SK-N-SH (cell line): ENCODE data around the gene DNAH3. TPM values are rescaled to one million over a fixed set of nuclear protein-coding genes. Genes with fewer than 3 reads are reported as not detected.
A peak's percentile ranks its signal among the peaks of the same experiment; 100 is the strongest.

Experiments used
- CTCF ChIA-PET: fragments of 300-600, 350-600 bp; formaldehyde crosslinking; extraction: SDS; loops from one replicate; lab custom pipeline; 2021; lab: Yijun Ruan, JAX
- POLR2A ChIA-PET: fragments of 350-600 bp; sonication (Branson Sonifier 250); formaldehyde crosslinking; extraction: SDS; loops from one replicate; lab custom pipeline; 2020; ENCODE audit warnings: antibody characterized with exemption, inconsistent platforms; lab: Yijun Ruan, JAX
- DNase-seq: peaks from one replicate; pipeline ENCODE4 v3.0.0; 2012
- H2AFZ ChIP-seq: fragments of 200-600 bp; sonication (generic); 2 replicates; pipeline ENCODE4 v1.8.1; 2016; ENCODE audit warnings: antibody characterized with exemption, mild to moderate bottlenecking, low read depth
- H3F3A ChIP-seq: fragments of 200-600 bp; sonication (generic); replicated peaks from 2 replicates; pipeline ENCODE3; 2016; ENCODE audit warnings: antibody characterized with exemption, mild to moderate bottlenecking; ENCODE audit not compliant: insufficient read depth
- H3K27ac ChIP-seq, 2 experiments: fragments of 200-500 bp in 1 of 2; fragments of 200-600 bp in 1 of 2; sonication (Bioruptor generic) in 1 of 2; sonication (generic), shearing (Covaris generic) in 1 of 2; 2 replicates each; pipeline versions ENCODE4 v1.5.1 to v1.6.1; 2014 to 2016; ENCODE audit warnings: low read depth in 2 of 2, inconsistent platforms in 1 of 2, low read length in 1 of 2, mild to moderate bottlenecking in 1 of 2, mixed read lengths in 1 of 2
- H3K27me3 ChIP-seq: fragments of 200-600 bp; sonication (generic), shearing (Covaris generic); 2 replicates; pipeline ENCODE4 v1.6.1; 2016; ENCODE audit warnings: mixed run types; ENCODE audit not compliant: insufficient read depth
- H3K36me3 ChIP-seq, 2 experiments: fragments of 200-500 bp in 1 of 2; fragments of 200-600 bp in 1 of 2; sonication (Bioruptor generic) in 1 of 2; sonication (generic) in 1 of 2; replicated peaks in 1 of 2; 2 replicates each; pipeline versions ENCODE3 to v1.5.1; 2014 to 2016; ENCODE audit warnings: low read length in 1 of 2, mild to moderate bottlenecking in 1 of 2; ENCODE audit not compliant: insufficient read depth in 2 of 2, control insufficient read depth in 1 of 2
- H3K4me1 ChIP-seq, 2 experiments: fragments of 200-500 bp in 1 of 2; fragments of 200-600 bp in 1 of 2; sonication (Bioruptor generic) in 1 of 2; sonication (generic), shearing (Covaris generic) in 1 of 2; 2 replicates each; pipeline versions ENCODE4 v1.5.1 to v1.6.1; 2014 to 2016; ENCODE audit warnings: low read depth in 1 of 2, low read length in 1 of 2, mixed run types in 1 of 2; ENCODE audit not compliant: insufficient read depth in 2 of 2, control insufficient read depth in 1 of 2
- H3K4me2 ChIP-seq: fragments of 200-600 bp; sonication (generic), shearing (Covaris generic); 2 replicates; pipeline ENCODE4 v1.6.1; 2017; ENCODE audit warnings: mixed run types
- H3K4me3 ChIP-seq, 2 experiments: fragments of 200-500 bp in 1 of 2; fragments of 200-600 bp in 1 of 2; sonication (Bioruptor generic) in 1 of 2; sonication (generic), shearing (Covaris generic) in 1 of 2; 2 replicates each; pipeline versions ENCODE4 v1.5.1 to v1.8.1; 2014 to 2016; ENCODE audit warnings: low read depth in 2 of 2, inconsistent platforms in 1 of 2, low read length in 1 of 2, mild to moderate bottlenecking in 1 of 2, mixed read lengths in 1 of 2, moderate library complexity in 1 of 2
- H3K79me2 ChIP-seq: fragments of 200-600 bp; sonication (generic); 2 replicates; pipeline ENCODE4 v1.8.1; 2017; ENCODE audit warnings: mild to moderate bottlenecking; ENCODE audit not compliant: insufficient read depth
- H3K9ac ChIP-seq: fragments of 200-600 bp; sonication (generic); 2 replicates; pipeline ENCODE4 v1.6.1; 2017; ENCODE audit warnings: mixed run types
- H3K9me2 ChIP-seq: fragments of 200-600 bp; sonication (generic); 2 replicates; pipeline ENCODE4 v1.6.1; 2017; ENCODE audit warnings: mixed run types
- H3K9me3 ChIP-seq: fragments of 200-600 bp; sonication (generic); 2 replicates; pipeline ENCODE4 v1.6.1; 2017; ENCODE audit warnings: mixed run types, mild to moderate bottlenecking, moderate library complexity
- H4K20me1 ChIP-seq: fragments of 200-600 bp; sonication (generic); 2 replicates; pipeline ENCODE4 v1.6.1; 2017; ENCODE audit warnings: mild to moderate bottlenecking, mixed run types; ENCODE audit not compliant: insufficient read depth
- EP300 ChIP-seq, 2 experiments: IDR thresholded peaks; 2 replicates each; pipeline versions ENCODE4 v1.4.0 to v1.6.1; 2012; ENCODE audit warnings: borderline replicate concordance in 1 of 2, low read depth in 1 of 2, low read length in 1 of 2
- FOSL2 ChIP-seq: IDR thresholded peaks from 2 replicates; pipeline ENCODE4 v1.4.0; 2012; ENCODE audit warnings: low read depth, mild to moderate bottlenecking, moderate library complexity, borderline replicate concordance
- GATA2 ChIP-seq: sonication (generic); formaldehyde crosslinking; IDR thresholded peaks from 2 replicates; pipeline ENCODE4 v1.5.0; 2020; ENCODE audit warnings: mild to moderate bottlenecking, missing genetic modification reagents
- JUND ChIP-seq: IDR thresholded peaks from 2 replicates; pipeline ENCODE4 v1.4.0; 2012
- MEF2A ChIP-seq: IDR thresholded peaks from 2 replicates; pipeline ENCODE4 v1.4.0; 2012; ENCODE audit warnings: low read depth, borderline replicate concordance
- MXI1 ChIP-seq: IDR thresholded peaks from 2 replicates; pipeline ENCODE4 v1.6.1; 2012; ENCODE audit warnings: mild to moderate bottlenecking, low read depth, low read length, improper control_type of control experiment
- NFIC ChIP-seq: IDR thresholded peaks from 2 replicates; pipeline ENCODE4 v1.4.0; 2012; ENCODE audit warnings: borderline replicate concordance
- POLR2AphosphoS5 ChIP-seq: IDR thresholded peaks from 2 replicates; pipeline ENCODE4 v1.6.1; 2012; ENCODE audit warnings: low read depth, low read length
- RAD21 ChIP-seq: IDR thresholded peaks from 2 replicates; pipeline ENCODE4 v1.6.1; 2012; ENCODE audit warnings: mild to moderate bottlenecking, low read length
- RFX5 ChIP-seq: IDR thresholded peaks from 2 replicates; pipeline ENCODE4 v1.6.1; 2012; ENCODE audit warnings: mild to moderate bottlenecking, improper control_type of control experiment, low read length
- RXRA ChIP-seq: IDR thresholded peaks from 2 replicates; pipeline ENCODE4 v1.4.0; 2012; ENCODE audit warnings: low read depth, mild to moderate bottlenecking, borderline replicate concordance
- SMC3 ChIP-seq: IDR thresholded peaks from 2 replicates; pipeline ENCODE4 v1.6.1; 2012; ENCODE audit warnings: low read depth, low read length, improper control_type of control experiment
- TCF12 ChIP-seq: IDR thresholded peaks from 2 replicates; pipeline ENCODE4 v1.4.0; 2012
- YY1 ChIP-seq: IDR thresholded peaks from 2 replicates; pipeline ENCODE4 v1.4.0; 2012; ENCODE audit warnings: low read depth, mild to moderate bottlenecking
- WGBS: methylation state at CpG from one replicate; pipeline ENCODE4 v1.1.6; 2017; ENCODE audit warnings: low lambda C conversion rate; 5-methylcytosine and 5-hydroxymethylcytosine counted together
- polyA plus RNA-seq, 3 experiments: library from polyadenylated mRNA; depleted of rRNA; stranded (reverse); fragments of >200 nt; gene quantifications; 2 replicates each; pipeline ENCODE4 v1.2.3, GENCODE V29; 2012
- TF ChIP-seq, protein P1 (sequence below): fragments of 150-350 bp; IDR thresholded peaks from 2 replicates; pipeline ENCODE4 v1.6.1; 2017; ENCODE audit warnings: antibody characterized with exemption, low read length, low read depth, borderline replicate concordance
- TF ChIP-seq, protein P2 (sequence below): fragments of 200-600 bp; sonication (generic); IDR thresholded peaks from 2 replicates; pipeline ENCODE4 v1.6.1; 2017; ENCODE audit warnings: antibody characterized with exemption, mild to moderate bottlenecking, moderate library complexity
- TF ChIP-seq, protein P3 (sequence below): IDR thresholded peaks from 2 replicates; pipeline ENCODE4 v1.6.1; 2012; ENCODE audit warnings: mild to moderate bottlenecking, low read depth, low read length, moderate library complexity

The DNAH3 gene
- polyA plus RNA-seq, 1 of the 3 experiments (the other 2 are of a cell fraction), result not detected

DNA sequence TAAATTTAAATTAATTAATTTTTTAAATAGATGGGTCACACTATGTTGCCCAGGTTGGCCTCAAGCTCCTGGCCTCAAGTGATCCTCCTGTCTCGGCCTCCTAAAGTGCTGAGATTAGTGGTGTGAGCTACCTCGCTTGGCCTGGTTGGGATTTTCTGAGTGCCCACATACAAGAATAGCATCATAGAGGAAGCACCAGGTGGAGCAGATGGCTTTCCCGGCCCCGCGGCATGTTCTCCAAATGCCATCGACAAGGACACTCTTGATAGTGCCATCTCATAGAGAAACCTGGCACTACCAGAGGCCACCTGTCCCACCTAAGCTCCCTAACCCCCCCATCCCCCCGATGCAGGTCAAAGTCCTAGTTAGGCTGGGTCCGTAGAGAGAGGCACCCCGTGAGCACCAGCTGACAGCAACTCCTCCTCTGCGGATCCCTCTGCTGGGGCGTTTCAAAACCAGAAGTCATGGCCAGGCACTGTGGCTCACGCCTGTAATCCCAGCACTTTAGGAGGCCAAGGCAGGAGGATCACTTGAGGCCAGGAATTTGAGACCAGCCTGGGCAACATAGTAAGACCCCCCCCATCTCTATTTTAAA, 65.9 kb downstream of the DNAH3 start:
- DNase-seq, result no peak
- Histone ChIP-seq H3K9me3 (no peaks in the 10 kb centered on the region; the same call in 1 of the 2 replicates), H3K4me3 (no peak overlapping the region), H3K9ac (no peak overlapping the region), H3K27me3 (no peaks in the 10 kb centered on the region), H3K79me2 (no peaks in the 10 kb centered on the region), H3F3A (no peaks in the 10 kb centered on the region), H4K20me1 (no peaks in the 10 kb centered on the region), H3K9me2 (no peaks in the 10 kb centered on the region), H3K27ac (no peak overlapping the region), H3K4me1 (no peaks in the 10 kb centered on the region), H2AFZ (no peak overlapping the region), H3K4me2 (no peak overlapping the region)
- POLR2A ChIA-PET, result interaction anchor here (0.6 kb wide), 1 partner anchor 1165 kb away, joined by 3 read pairs; no protein-coding TSS in a partner anchor
- CTCF ChIA-PET, result interaction anchor here (0.7 to 7.1 kb wide), 9 partner anchors 15 to 269 kb away, joined by 3 to 50 read pairs (median 6); no protein-coding TSS in a partner anchor
- WGBS, result 84% methylated on average over 10 of the region's 12 CpGs
- TF ChIP-seq NFIC (no peak), MXI1 (no peak), JUND (no peak), MEF2A (no peak), POLR2AphosphoS5 (no peak), EP300 (IDR thresholded peaks at IDR 0.05; ENCODE audit: borderline replicate concordance in 1 of 2, low read depth in 1 of 2, low read length in 1 of 2) (no peak), RFX5 (no peak), GATA2 (CRISPR knock-in tag) (no peak), YY1 (no peak), RXRA (no peak), TCF12 (no peak)
- TF ChIP-seq, protein P1, sequence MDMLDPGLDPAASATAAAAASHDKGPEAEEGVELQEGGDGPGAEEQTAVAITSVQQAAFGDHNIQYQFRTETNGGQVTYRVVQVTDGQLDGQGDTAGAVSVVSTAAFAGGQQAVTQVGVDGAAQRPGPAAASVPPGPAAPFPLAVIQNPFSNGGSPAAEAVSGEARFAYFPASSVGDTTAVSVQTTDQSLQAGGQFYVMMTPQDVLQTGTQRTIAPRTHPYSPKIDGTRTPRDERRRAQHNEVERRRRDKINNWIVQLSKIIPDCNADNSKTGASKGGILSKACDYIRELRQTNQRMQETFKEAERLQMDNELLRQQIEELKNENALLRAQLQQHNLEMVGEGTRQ, result no peak
- TF ChIP-seq, all 33 proteins: peak for 0
- no peaks in the 10 kb centered on the region for H3K36me3 ChIP-seq

DNA sequence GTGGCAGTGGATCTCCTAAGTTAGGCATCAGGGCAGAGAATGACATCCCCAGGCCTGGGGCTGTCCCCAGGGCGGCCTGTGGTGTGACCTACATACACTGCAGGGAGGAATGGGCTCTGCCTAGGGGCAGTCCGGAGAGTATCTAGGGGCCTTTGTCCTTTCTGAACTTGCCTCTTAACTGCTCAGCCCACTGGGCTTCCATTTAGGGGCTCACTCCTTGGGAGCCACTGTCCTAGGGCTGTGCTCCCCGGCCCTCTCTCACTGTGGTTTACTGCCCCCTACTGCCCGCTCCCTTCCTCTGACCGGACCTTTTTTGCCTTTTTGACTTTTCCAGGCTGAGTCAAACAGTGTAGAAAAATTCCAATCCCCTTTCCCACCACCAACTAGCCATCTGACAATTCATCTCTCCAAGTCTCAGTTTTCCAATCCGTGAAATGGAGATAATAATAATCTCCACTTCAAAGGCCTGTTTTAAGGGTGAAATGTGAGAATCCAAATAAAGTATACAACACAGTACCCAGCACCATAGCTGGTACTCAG, 66.8 kb downstream of the DNAH3 start:
- no peaks in the 10 kb centered on the region for H3K9me2 ChIP-seq
- ChIA-PET CTCF (interaction anchor here (0.6 to 7.1 kb wide), 10 partner anchors 14 to 268 kb away, joined by 3 to 50 read pairs (median 4); no protein-coding TSS in a partner anchor), POLR2A (no interaction called here)
- H3K9ac ChIP-seq, result no peak overlapping the region
- no peak overlapping the region; a peak in 1 of 4 replicates for H3K4me3 ChIP-seq
- no peak overlapping the region for H2AFZ ChIP-seq
- H3K9me3 ChIP-seq, result no peaks in the 10 kb centered on the region
- no peaks in the 10 kb centered on the region for H3K4me1 ChIP-seq
- H3K27ac ChIP-seq, result no peak overlapping the region
- H3K4me2 ChIP-seq, result no peak overlapping the region
- H3K36me3 ChIP-seq, result no peaks in the 10 kb centered on the region
- WGBS, result 4% methylated on average over 4 of the region's 6 CpGs
- no peaks in the 10 kb centered on the region for H3K27me3 ChIP-seq
- H3F3A ChIP-seq, result no peaks in the 10 kb centered on the region
- peak; percentile 60 for DNase-seq
- H4K20me1 ChIP-seq, result no peaks in the 10 kb centered on the region
- TF ChIP-seq FOSL2 (peak; percentile 28; the same call in 1 of the 2 replicates), RAD21 (peak; percentile 82), EP300 (IDR thresholded peaks at IDR 0.05; ENCODE audit: borderline replicate concordance in 1 of 2, low read depth in 1 of 2, low read length in 1 of 2) (no peak), SMC3 (peak; percentile 80), MEF2A (no peak)
- TF ChIP-seq, protein P2, sequence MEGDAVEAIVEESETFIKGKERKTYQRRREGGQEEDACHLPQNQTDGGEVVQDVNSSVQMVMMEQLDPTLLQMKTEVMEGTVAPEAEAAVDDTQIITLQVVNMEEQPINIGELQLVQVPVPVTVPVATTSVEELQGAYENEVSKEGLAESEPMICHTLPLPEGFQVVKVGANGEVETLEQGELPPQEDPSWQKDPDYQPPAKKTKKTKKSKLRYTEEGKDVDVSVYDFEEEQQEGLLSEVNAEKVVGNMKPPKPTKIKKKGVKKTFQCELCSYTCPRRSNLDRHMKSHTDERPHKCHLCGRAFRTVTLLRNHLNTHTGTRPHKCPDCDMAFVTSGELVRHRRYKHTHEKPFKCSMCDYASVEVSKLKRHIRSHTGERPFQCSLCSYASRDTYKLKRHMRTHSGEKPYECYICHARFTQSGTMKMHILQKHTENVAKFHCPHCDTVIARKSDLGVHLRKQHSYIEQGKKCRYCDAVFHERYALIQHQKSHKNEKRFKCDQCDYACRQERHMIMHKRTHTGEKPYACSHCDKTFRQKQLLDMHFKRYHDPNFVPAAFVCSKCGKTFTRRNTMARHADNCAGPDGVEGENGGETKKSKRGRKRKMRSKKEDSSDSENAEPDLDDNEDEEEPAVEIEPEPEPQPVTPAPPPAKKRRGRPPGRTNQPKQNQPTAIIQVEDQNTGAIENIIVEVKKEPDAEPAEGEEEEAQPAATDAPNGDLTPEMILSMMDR, result peak; percentile 75
- TF ChIP-seq, protein P1, result no peak
- TF ChIP-seq, protein P3, sequence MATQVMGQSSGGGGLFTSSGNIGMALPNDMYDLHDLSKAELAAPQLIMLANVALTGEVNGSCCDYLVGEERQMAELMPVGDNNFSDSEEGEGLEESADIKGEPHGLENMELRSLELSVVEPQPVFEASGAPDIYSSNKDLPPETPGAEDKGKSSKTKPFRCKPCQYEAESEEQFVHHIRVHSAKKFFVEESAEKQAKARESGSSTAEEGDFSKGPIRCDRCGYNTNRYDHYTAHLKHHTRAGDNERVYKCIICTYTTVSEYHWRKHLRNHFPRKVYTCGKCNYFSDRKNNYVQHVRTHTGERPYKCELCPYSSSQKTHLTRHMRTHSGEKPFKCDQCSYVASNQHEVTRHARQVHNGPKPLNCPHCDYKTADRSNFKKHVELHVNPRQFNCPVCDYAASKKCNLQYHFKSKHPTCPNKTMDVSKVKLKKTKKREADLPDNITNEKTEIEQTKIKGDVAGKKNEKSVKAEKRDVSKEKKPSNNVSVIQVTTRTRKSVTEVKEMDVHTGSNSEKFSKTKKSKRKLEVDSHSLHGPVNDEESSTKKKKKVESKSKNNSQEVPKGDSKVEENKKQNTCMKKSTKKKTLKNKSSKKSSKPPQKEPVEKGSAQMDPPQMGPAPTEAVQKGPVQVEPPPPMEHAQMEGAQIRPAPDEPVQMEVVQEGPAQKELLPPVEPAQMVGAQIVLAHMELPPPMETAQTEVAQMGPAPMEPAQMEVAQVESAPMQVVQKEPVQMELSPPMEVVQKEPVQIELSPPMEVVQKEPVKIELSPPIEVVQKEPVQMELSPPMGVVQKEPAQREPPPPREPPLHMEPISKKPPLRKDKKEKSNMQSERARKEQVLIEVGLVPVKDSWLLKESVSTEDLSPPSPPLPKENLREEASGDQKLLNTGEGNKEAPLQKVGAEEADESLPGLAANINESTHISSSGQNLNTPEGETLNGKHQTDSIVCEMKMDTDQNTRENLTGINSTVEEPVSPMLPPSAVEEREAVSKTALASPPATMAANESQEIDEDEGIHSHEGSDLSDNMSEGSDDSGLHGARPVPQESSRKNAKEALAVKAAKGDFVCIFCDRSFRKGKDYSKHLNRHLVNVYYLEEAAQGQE, result no peak
- TF ChIP-seq, all 33 proteins: peak for 4
- no peaks in the 10 kb centered on the region for H3K79me2 ChIP-seq
